ENCODE results near the gene ATP8B1. TPM values are rescaled to one million over a fixed set of nuclear protein-coding genes. Genes with fewer than 3 reads are reported as not detected.
A peak's percentile ranks its signal among the peaks of the same experiment; 100 is the strongest.

Gene ATP8B1
- total RNA-seq, 2 experiments from 2014 or later, result not detected

DNA sequence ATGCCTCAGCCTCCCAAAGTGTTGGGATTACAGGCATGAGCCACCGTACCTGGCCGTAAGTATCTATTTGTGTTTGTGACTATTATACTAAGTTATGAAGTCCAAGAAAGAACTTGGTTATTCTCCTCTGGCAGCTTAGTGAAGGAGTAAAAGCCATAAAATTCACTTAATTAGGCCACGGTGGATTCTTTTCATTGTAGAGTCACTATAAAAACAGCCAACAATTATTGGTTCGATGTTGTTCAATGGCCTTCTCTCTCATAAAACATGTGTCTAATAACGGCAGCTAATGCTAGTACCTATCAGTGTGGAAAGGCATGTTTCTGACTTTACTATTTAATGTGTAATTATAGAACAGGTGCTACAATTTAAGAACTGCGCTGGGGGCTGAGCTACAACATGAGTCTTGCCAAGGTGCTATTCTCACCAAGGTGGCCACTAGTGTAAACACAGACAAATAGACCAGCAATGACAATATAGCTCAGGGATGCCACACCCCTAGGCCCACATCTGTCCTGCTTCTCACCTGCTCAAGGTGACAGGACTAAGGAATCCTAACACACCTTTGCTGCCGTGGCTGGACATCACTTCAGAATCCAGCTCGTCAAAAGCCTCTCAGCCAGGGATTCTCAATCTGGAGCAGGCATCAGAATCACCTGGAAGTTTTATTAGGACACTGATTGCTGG lies 17.2 kb downstream of the ATP8B1 start:
- no peaks in the 10 kb centered on the region for H3K9me3 Mint-ChIP-seq
- no peak overlapping the region for H3K27ac Mint-ChIP-seq
- no peaks in the 10 kb centered on the region for H3K36me3 Mint-ChIP-seq (ENCODE audit: low read depth)
- peaks cover under 1% of the 10 kb centered on the region for H3K4me1 Mint-ChIP-seq (ENCODE audit: low read depth)
- H3K4me3 Mint-ChIP-seq, result no peak overlapping the region
- CTCF ChIA-PET, result no interaction called here
- DNase-seq, result no peak
- intact Hi-C loops (cut with micrococcal nuclease), result no loop called here
- H3K27me3 Mint-ChIP-seq (ENCODE audit: low read depth), result no peaks in the 10 kb centered on the region

DNA sequence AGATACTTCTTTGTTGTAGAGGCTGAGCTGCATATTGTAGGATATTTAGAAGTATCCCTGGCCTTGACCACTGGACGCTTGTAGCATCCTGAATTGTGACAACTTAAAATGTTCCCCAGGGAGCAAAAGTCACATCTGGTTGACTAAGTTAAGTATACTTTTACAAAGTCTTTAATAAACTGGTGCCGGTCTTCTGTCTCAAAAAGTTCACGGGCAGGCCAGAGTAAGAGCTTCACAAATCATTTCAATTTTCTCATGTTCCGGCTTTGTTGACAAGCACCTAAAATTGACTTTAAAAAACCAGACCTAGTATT lies 18.4 kb downstream of the ATP8B1 start:
- intact Hi-C loops (cut with micrococcal nuclease), result no loop called here
- CTCF ChIA-PET, result no interaction called here
- Mint-ChIP-seq H3K4me3 (no peak overlapping the region), H3K4me1 (ENCODE audit: low read depth) (peaks cover 3% of the 10 kb centered on the region), H3K9me3 (no peaks in the 10 kb centered on the region), H3K27ac (no peak overlapping the region), H3K27me3 (ENCODE audit: low read depth) (no peaks in the 10 kb centered on the region), H3K36me3 (ENCODE audit: low read depth) (no peaks in the 10 kb centered on the region)
- DNase-seq, result no peak

GRCh38 chr18:57784034-57784800 lies 18.9 kb downstream of the ATP8B1 start:
- Mint-ChIP-seq H3K4me3 (no peak overlapping the region), H3K4me1 (ENCODE audit: low read depth) (peaks cover 3% of the 10 kb centered on the region), H3K27ac (no peak overlapping the region), H3K36me3 (ENCODE audit: low read depth) (no peaks in the 10 kb centered on the region), H3K27me3 (ENCODE audit: low read depth) (no peaks in the 10 kb centered on the region), H3K9me3 (no peaks in the 10 kb centered on the region)
- CTCF ChIA-PET, result no interaction called here
- intact Hi-C loops (cut with micrococcal nuclease), result no loop called here
- DNase-seq, result no peak

DNA sequence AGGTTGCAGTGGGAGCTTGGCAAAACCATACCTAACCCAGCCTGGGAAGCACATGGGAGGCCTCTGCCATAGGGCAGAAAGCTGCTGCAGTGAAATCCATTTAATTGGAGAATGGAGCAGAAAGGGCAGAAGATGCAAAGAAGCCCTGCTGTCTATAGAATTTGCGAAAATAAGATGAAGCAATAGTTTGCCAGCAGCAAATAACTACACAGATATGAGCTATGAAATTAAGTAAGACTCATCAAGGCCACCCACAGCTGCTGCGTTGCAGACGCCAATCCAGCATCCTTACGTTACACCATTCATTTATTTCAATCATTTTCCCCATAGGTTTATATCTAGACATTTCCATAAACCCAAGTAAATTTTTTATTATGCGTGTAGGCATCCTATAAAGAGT lies 21.1 kb downstream of the ATP8B1 start:
- CTCF ChIA-PET, result interaction anchor here (0.6 kb wide), 2 partner anchors 12 to 46 kb away, joined by 3 to 4 read pairs; no protein-coding TSS in a partner anchor
- intact Hi-C loops (cut with micrococcal nuclease), result no loop called here
- Mint-ChIP-seq H3K9me3 (no peaks in the 10 kb centered on the region), H3K27ac (no peak overlapping the region), H3K36me3 (ENCODE audit: low read depth) (no peaks in the 10 kb centered on the region), H3K27me3 (ENCODE audit: low read depth) (no peaks in the 10 kb centered on the region), H3K4me1 (ENCODE audit: low read depth) (peaks cover 3% of the 10 kb centered on the region), H3K4me3 (no peak overlapping the region)
- no peak for DNase-seq

- Mint-ChIP-seq H3K36me3 (ENCODE audit: low read depth) (no peaks in the 10 kb centered on the region), H3K4me1 (ENCODE audit: low read depth) (peaks cover 10% of the 10 kb centered on the region), H3K27ac (no peak overlapping the region), H3K27me3 (ENCODE audit: low read depth) (no peaks in the 10 kb centered on the region), H3K4me3 (no peak overlapping the region), H3K9me3 (no peaks in the 10 kb centered on the region)
- CTCF ChIA-PET, result interaction anchor here (0.6 to 1.0 kb wide), 2 partner anchors 9 to 12 kb away, joined by 3 read pairs; no protein-coding TSS in a partner anchor
- DNase-seq, result no peak
- intact Hi-C loops (cut with micrococcal nuclease), result no loop called here
These were observed 22.3 kb downstream of the ATP8B1 start for GRCh38 chr18:57780706-57781347.

DNA sequence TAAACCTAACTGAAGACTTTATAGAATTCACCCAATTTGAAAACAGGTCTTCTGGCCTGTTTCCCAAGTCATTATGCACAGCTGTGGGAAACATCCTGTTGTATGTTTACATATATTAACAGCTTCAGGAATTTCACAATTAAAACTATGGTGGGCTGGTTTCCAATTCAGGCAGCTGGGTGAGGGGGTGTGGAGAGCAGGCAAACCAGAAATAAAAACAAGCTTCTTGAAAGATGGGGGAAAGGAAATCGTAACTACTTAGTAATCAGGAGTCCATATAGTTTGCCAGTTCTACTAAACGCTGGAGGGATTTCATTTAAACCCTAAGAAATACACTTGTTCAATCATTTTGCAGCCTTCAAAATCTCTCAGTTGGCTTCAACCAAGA lies 22.8 kb downstream of the ATP8B1 start:
- Mint-ChIP-seq H3K27ac (no peak overlapping the region), H3K4me3 (no peak overlapping the region), H3K4me1 (ENCODE audit: low read depth) (peaks cover 10% of the 10 kb centered on the region), H3K36me3 (ENCODE audit: low read depth) (no peaks in the 10 kb centered on the region), H3K9me3 (no peaks in the 10 kb centered on the region), H3K27me3 (ENCODE audit: low read depth) (no peaks in the 10 kb centered on the region)
- DNase-seq, result no peak
- CTCF ChIA-PET, result interaction anchor here (1.0 kb wide), 1 partner anchor 9 kb away, joined by 3 read pairs; no protein-coding TSS in a partner anchor
- intact Hi-C loops (cut with micrococcal nuclease), result no loop called here

- no peak overlapping the region for H3K4me3 Mint-ChIP-seq
- H3K27ac Mint-ChIP-seq, result no peak overlapping the region
- CTCF ChIA-PET, result no interaction called here
- H3K27me3 Mint-ChIP-seq (ENCODE audit: low read depth), result no peaks in the 10 kb centered on the region
- H3K9me3 Mint-ChIP-seq, result no peaks in the 10 kb centered on the region
- intact Hi-C loops (cut with micrococcal nuclease), result no loop called here
- H3K4me1 Mint-ChIP-seq (ENCODE audit: low read depth), result peaks cover 10% of the 10 kb centered on the region
- no peak for DNase-seq
- H3K36me3 Mint-ChIP-seq (ENCODE audit: low read depth), result no peaks in the 10 kb centered on the region
These were observed 26.3 kb downstream of the ATP8B1 start for GRCh38 chr18:57776767-57777166.

DNA sequence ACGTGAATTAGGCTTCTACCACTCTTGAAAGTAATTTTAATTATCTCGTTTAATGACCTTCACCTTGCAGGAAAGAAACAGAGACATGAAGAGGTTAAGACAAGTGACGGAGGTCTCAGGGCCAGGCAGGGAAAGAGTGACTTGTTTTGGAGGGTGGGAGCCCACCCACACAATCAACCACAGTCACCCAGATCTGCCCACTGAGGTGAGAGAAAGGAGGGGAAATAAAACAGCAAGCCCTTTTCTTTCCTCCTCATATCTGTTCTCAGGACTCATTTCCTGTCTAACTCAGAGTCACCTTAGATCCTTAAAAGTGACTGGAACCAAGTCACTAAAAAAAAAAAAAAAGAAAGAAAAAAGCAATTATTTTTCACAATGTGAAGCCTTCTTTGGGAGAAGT lies 26.8 kb downstream of the ATP8B1 start:
- Mint-ChIP-seq H3K27me3 (ENCODE audit: low read depth) (no peaks in the 10 kb centered on the region), H3K4me3 (no peak overlapping the region), H3K36me3 (ENCODE audit: low read depth) (no peaks in the 10 kb centered on the region), H3K27ac (no peak overlapping the region), H3K9me3 (no peaks in the 10 kb centered on the region), H3K4me1 (ENCODE audit: low read depth) (peaks cover 10% of the 10 kb centered on the region)
- CTCF ChIA-PET, result no interaction called here
- peak; percentile 11 for DNase-seq
- intact Hi-C loops (cut with micrococcal nuclease), result no loop called here

DNA sequence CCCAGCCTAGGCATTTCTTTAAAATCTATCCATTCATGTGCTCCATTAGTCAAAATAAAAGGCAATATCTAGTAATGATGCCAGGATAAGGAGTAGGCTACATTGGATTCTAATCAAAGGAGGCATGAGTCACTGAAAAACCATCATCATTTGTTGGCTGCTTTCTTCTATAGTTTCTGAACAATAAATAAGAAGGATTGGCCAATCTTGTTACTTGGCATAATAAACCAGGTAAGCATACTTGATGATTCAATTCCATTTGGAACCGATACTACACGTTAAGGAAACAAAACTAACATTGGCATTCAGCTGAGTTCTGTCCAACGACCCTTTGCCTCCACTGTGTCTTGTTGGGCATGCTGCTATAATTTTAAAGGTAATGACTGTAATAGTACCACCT lies 27.2 kb downstream of the ATP8B1 start:
- peaks cover 10% of the 10 kb centered on the region for H3K4me1 Mint-ChIP-seq (ENCODE audit: low read depth)
- intact Hi-C loops (cut with micrococcal nuclease), result no loop called here
- CTCF ChIA-PET, result interaction anchor here (0.7 kb wide), 1 partner anchor 69 kb away, joined by 3 read pairs; no protein-coding TSS in a partner anchor
- no peaks in the 10 kb centered on the region for H3K36me3 Mint-ChIP-seq (ENCODE audit: low read depth)
- DNase-seq, result no peak
- no peak overlapping the region for H3K27ac Mint-ChIP-seq
- H3K4me3 Mint-ChIP-seq, result no peak overlapping the region
- H3K9me3 Mint-ChIP-seq, result no peaks in the 10 kb centered on the region
- H3K27me3 Mint-ChIP-seq (ENCODE audit: low read depth), result no peaks in the 10 kb centered on the region

DNA sequence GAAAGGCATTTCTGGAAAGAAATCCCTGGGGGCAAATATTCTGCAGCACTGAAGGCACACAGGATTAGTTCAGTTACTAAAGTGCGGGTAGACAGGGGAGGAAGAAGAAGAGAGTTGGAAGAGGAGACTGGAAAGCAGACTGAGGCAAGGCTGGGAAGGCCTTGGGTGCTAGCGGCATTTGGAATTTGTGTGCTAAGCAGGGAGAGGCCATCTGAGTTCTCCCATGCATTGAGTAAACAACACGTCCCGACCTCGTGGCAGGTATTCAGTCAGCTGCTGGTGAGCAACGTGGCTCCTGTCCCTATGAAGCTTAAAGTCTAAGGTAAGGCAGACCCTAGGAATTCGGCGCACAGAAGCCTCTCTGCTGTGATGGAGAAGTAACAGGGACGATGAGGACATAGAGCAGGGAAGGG lies 30.7 kb downstream of the ATP8B1 start:
- Mint-ChIP-seq H3K36me3 (ENCODE audit: low read depth) (no peaks in the 10 kb centered on the region), H3K27ac (no peak overlapping the region), H3K4me3 (no peak overlapping the region), H3K4me1 (ENCODE audit: low read depth) (peaks cover 8% of the 10 kb centered on the region), H3K9me3 (no peaks in the 10 kb centered on the region), H3K27me3 (ENCODE audit: low read depth) (no peaks in the 10 kb centered on the region)
- DNase-seq, result no peak
- CTCF ChIA-PET, result interaction anchor here (0.5 kb wide), 1 partner anchor 818 kb away, joined by 3 read pairs; no protein-coding TSS in a partner anchor
- intact Hi-C loops (cut with micrococcal nuclease), result no loop called here

DNA sequence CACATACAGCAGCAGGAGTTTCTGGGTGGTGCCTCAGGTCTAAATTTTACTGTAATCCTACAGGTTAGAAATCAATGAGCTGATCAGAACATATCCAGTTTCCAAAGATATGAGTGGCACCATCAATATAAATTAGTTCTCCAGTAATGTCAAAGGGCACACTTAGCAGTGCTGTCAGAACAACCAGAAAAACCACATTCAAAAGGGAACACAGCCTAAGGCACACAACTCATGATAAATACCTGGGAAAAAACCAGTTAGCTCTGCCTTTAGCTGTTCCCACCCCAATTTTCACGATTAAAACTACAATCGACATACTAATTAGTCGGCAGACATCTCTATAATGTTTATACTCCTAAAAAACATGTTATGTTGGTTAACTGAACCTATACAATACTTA lies 31.5 kb downstream of the ATP8B1 start:
- Mint-ChIP-seq H3K27ac (no peak overlapping the region), H3K36me3 (ENCODE audit: low read depth) (no peaks in the 10 kb centered on the region), H3K9me3 (no peaks in the 10 kb centered on the region), H3K27me3 (ENCODE audit: low read depth) (no peaks in the 10 kb centered on the region), H3K4me3 (no peak overlapping the region), H3K4me1 (ENCODE audit: low read depth) (peaks cover 5% of the 10 kb centered on the region)
- intact Hi-C loops (cut with micrococcal nuclease), result no loop called here
- CTCF ChIA-PET, result interaction anchor here (1.1 kb wide), 1 partner anchor 9 kb away, joined by 3 read pairs; no protein-coding TSS in a partner anchor
- no peak for DNase-seq

DNA sequence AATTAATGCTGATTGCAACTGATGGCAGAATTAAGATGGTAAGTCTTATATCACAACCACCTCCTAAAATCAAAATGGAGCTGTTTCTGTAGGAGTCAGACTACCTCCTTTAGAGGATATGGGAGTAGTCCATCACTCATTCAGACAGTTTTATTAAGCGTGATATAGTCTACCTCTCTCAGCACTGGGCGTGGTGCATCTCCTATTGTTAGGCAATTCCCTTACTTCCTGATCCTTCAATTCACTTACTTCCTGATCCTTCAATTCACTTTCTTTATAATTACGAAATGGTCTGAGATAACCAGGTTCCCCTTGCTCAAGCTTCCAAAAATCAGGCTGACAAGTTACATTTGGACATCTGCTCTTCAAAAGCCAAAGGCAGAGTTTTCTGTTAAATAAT lies 31.9 kb downstream of the ATP8B1 start:
- Mint-ChIP-seq H3K27me3 (ENCODE audit: low read depth) (no peaks in the 10 kb centered on the region), H3K9me3 (no peaks in the 10 kb centered on the region), H3K36me3 (ENCODE audit: low read depth) (no peaks in the 10 kb centered on the region), H3K4me1 (ENCODE audit: low read depth) (peaks cover 2% of the 10 kb centered on the region), H3K27ac (no peak overlapping the region), H3K4me3 (no peak overlapping the region)
- no peak for DNase-seq
- CTCF ChIA-PET, result interaction anchor here (1.1 kb wide), 1 partner anchor 10 kb away, joined by 3 read pairs; no protein-coding TSS in a partner anchor
- intact Hi-C loops (cut with micrococcal nuclease), result no loop called here
